GM23338 (cell line): ENCODE results near the gene COBL. TPM values are rescaled to one million over a fixed set of nuclear protein-coding genes. Genes with fewer than 3 reads are reported as not detected.

Experiments used
- ATAC-seq: fragments of 200-7000 bp; cut with Tn5 transposase; 3 replicates; pipeline ENCODE4 v1.9.1; 2020
- DNase-seq: peaks from one replicate; pipeline ENCODE4 v3.0.0-alpha.2; 2015; ENCODE audit warnings: low spot score
- H2AFZ ChIP-seq: fragments of 200-600 bp; sonication (generic); 2 replicates; pipeline ENCODE4 v1.8.0; 2016; ENCODE audit warnings: antibody characterized with exemption, mild to moderate bottlenecking, moderate library complexity
- H3F3A ChIP-seq: fragments of 200-600 bp; sonication (generic); replicated peaks from 2 replicates; pipeline ENCODE4 v1.8.0; 2017; ENCODE audit warnings: antibody characterized with exemption, mixed run types, low read depth
- H3K27ac ChIP-seq: fragments of 200-600 bp; sonication (generic); 2 replicates; pipeline ENCODE4 v1.6.1; 2016; ENCODE audit warnings: low read depth
- H3K27me3 ChIP-seq: fragments of 200-600 bp; sonication (generic); 2 replicates; pipeline ENCODE4 v1.8.0; 2016; ENCODE audit warnings: mild to moderate bottlenecking, mixed run types, moderate library complexity; ENCODE audit not compliant: insufficient read depth
- H3K36me3 ChIP-seq: fragments of 200-600 bp; sonication (generic); 2 replicates; pipeline ENCODE4 v1.8.0; 2016; ENCODE audit warnings: mild to moderate bottlenecking; ENCODE audit not compliant: insufficient read depth
- H3K4me1 ChIP-seq: fragments of 200-600 bp; sonication (generic); 2 replicates; pipeline ENCODE4 v1.8.0; 2016; ENCODE audit warnings: mild to moderate bottlenecking, moderate library complexity; ENCODE audit not compliant: insufficient read depth
- H3K4me2 ChIP-seq: fragments of 200-600 bp; sonication (generic); 2 replicates; pipeline ENCODE4 v1.7.1; 2017; ENCODE audit warnings: mixed run types
- H3K4me3 ChIP-seq: fragments of 200-600 bp; sonication (generic); 2 replicates; pipeline ENCODE4 v1.6.1; 2016; ENCODE audit warnings: mixed run types
- H3K79me2 ChIP-seq: fragments of 200-600 bp; sonication (generic); replicated peaks from 2 replicates; pipeline ENCODE4 v1.8.0; 2017; ENCODE audit warnings: mild to moderate bottlenecking; ENCODE audit not compliant: insufficient read depth
- H3K9me2 ChIP-seq: fragments of 200-600 bp; sonication (generic); 2 replicates; pipeline ENCODE4 v1.8.0; 2017; ENCODE audit not compliant: insufficient read depth
- H4K20me1 ChIP-seq: fragments of 200-600 bp; sonication (generic); replicated peaks from 2 replicates; pipeline ENCODE4 v1.8.0; 2017; ENCODE audit warnings: mild to moderate bottlenecking; ENCODE audit not compliant: insufficient read depth
- H3K27ac Mint-ChIP-seq: 2 replicates; pipeline ENCODE4 v1.8.0; 2020; ENCODE audit warnings: inconsistent platforms, mild to moderate bottlenecking, moderate library complexity, mixed read lengths
- H3K27me3 Mint-ChIP-seq: 3 replicates; pipeline ENCODE4 v1.8.0; 2022; ENCODE audit warnings: low read depth, mild to moderate bottlenecking, moderate library complexity, mixed read lengths, inconsistent platforms; ENCODE audit not compliant: insufficient read depth, poor library complexity
- H3K36me3 Mint-ChIP-seq: 3 replicates; pipeline ENCODE4 v1.8.0; 2021; ENCODE audit warnings: low read depth, mild to moderate bottlenecking, inconsistent platforms, moderate library complexity, mixed read lengths
- H3K4me1 Mint-ChIP-seq: 3 replicates; pipeline ENCODE4 v1.8.0; 2020; ENCODE audit warnings: mild to moderate bottlenecking, inconsistent platforms, mixed read lengths
- H3K4me3 Mint-ChIP-seq: 3 replicates; pipeline ENCODE4 v1.8.0; 2021; ENCODE audit warnings: moderate library complexity, mild to moderate bottlenecking, inconsistent platforms, mixed read lengths
- H3K9me3 Mint-ChIP-seq: 3 replicates; pipeline ENCODE4 v1.8.0; 2020; ENCODE audit warnings: moderate library complexity, mild to moderate bottlenecking, inconsistent platforms, mixed read lengths
- CREB1 ChIP-seq: fragments of 250-450 bp; sonication (Bioruptor Pico); IDR thresholded peaks from 2 replicates; pipeline ENCODE4 v1.5.0; 2020; ENCODE audit warnings: low read depth, mild to moderate bottlenecking, moderate library complexity
- EZH2phosphoT487 ChIP-seq: fragments of 200-600 bp; sonication (generic); IDR thresholded peaks from one replicate; pipeline ENCODE4 v1.8.1; 2018; ENCODE audit warnings: antibody characterized with exemption; ENCODE audit not compliant: unreplicated experiment
- JUNB ChIP-seq: IDR thresholded peaks from one replicate; pipeline ENCODE4 v1.6.1; 2016; ENCODE audit warnings: antibody characterized with exemption; ENCODE audit not compliant: unreplicated experiment
- NANOG ChIP-seq: IDR thresholded peaks from 2 replicates; pipeline ENCODE4 v1.6.1; 2016; ENCODE audit warnings: antibody characterized with exemption, borderline replicate concordance
- POLR2AphosphoS5 ChIP-seq: IDR thresholded peaks from 2 replicates; pipeline ENCODE4 v1.6.1; 2016; ENCODE audit warnings: antibody characterized with exemption, low read depth
- STAT1 ChIP-seq: IDR thresholded peaks from one replicate; pipeline ENCODE4 v1.6.1; 2016; ENCODE audit warnings: antibody characterized with exemption; ENCODE audit not compliant: unreplicated experiment
- ZNF114 ChIP-seq: fragments of 250-450 bp; sonication (Bioruptor Pico); IDR thresholded peaks from 2 replicates; pipeline ENCODE4 v1.5.0; 2020; ENCODE audit warnings: mild to moderate bottlenecking, moderate library complexity
- ZNF331 ChIP-seq: fragments of 250-450 bp; sonication (Bioruptor Pico); IDR thresholded peaks from 2 replicates; pipeline ENCODE4 v1.5.0; 2020; ENCODE audit warnings: low read depth, mild to moderate bottlenecking, moderate library complexity
- polyA plus RNA-seq: library from polyadenylated mRNA; unstranded; fragments of >200 nt; fragmentation: Nextera tagmentation; extraction: Ambion mirVana; gene quantifications from 2 replicates; pipeline ENCODE4 v1.2.1, GENCODE V29; 2016
- total RNA-seq: library from RNA; depleted of rRNA; stranded (reverse); fragments of >200 nt; shearing (Covaris generic); gene quantifications from 2 replicates; pipeline ENCODE4 v1.2.3, GENCODE V29; 2014
- TF ChIP-seq, protein P1 (sequence below): IDR thresholded peaks from 2 replicates; pipeline ENCODE4 v1.6.1; 2016; ENCODE audit warnings: antibody characterized with exemption
- TF ChIP-seq, protein P2 (sequence below): IDR thresholded peaks from one replicate; pipeline ENCODE4 v1.6.1; 2018; ENCODE audit warnings: antibody characterized with exemption; ENCODE audit not compliant: unreplicated experiment
- TF ChIP-seq, protein P3 (sequence below): fragments of 250-450 bp; sonication (Bioruptor Pico); IDR thresholded peaks from 2 replicates; pipeline ENCODE4 v1.5.0; 2020; ENCODE audit warnings: mild to moderate bottlenecking, moderate library complexity

The COBL gene
- total and polyA plus RNA-seq, 2 experiments from 2014 or later = 18.3 to 51.9 TPM

DNA sequence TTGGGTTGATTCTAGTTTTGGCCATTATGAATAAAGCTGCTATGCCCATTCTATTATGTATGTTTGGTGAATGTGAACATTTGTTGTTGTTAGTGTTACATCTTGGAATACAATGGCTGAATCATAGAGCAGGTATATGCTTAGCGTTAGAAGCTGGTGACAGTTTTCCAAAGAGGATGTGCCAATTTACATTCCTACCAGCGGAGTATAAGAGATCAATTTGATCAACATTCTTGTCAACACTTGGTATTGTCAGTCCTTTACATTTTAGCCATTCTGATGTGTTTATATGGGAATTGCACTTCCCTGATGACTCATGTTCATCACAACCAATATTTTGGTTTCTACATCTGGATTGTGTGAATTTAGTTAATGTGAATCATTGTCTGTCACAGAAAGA, 37.8 kb upstream of the COBL start:
- Histone ChIP-seq H4K20me1 (no peaks in the 10 kb centered on the region), H3K27me3 (no peaks in the 10 kb centered on the region), H3K4me3 (no peak overlapping the region), H3K79me2 (no peaks in the 10 kb centered on the region), H3K4me1 (peaks cover 10% of the 10 kb centered on the region; the same call in 1 of the 2 replicates), H3K9me2 (peaks cover 4% of the 10 kb centered on the region; the same call in 1 of the 2 replicates), H3K4me2 (no peak overlapping the region), H2AFZ (no peak overlapping the region), H3K36me3 (no peaks in the 10 kb centered on the region), H3F3A (no peaks in the 10 kb centered on the region), H3K27ac (no peak overlapping the region)
- Mint-ChIP-seq H3K27me3 (peaks cover 9% of the 10 kb centered on the region), H3K36me3 (no peaks in the 10 kb centered on the region), H3K9me3 (peaks cover 9% of the 10 kb centered on the region; the same call in 1 of the 3 replicates), H3K4me1 (peaks cover 20% of the 10 kb centered on the region), H3K4me3 (no peak overlapping the region), H3K27ac (no peak overlapping the region)
- no peak for ATAC-seq
- no peak for DNase-seq
- TF ChIP-seq JUNB (no peak), POLR2AphosphoS5 (no peak), EZH2phosphoT487 (no peak), ZNF114 (no peak), CREB1 (CRISPR knock-in tag) (no peak), NANOG (no peak), STAT1 (no peak), ZNF331 (no peak)
- TF ChIP-seq, protein P1, sequence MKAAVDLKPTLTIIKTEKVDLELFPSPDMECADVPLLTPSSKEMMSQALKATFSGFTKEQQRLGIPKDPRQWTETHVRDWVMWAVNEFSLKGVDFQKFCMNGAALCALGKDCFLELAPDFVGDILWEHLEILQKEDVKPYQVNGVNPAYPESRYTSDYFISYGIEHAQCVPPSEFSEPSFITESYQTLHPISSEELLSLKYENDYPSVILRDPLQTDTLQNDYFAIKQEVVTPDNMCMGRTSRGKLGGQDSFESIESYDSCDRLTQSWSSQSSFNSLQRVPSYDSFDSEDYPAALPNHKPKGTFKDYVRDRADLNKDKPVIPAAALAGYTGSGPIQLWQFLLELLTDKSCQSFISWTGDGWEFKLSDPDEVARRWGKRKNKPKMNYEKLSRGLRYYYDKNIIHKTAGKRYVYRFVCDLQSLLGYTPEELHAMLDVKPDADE = no peak
- TF ChIP-seq, protein P2, sequence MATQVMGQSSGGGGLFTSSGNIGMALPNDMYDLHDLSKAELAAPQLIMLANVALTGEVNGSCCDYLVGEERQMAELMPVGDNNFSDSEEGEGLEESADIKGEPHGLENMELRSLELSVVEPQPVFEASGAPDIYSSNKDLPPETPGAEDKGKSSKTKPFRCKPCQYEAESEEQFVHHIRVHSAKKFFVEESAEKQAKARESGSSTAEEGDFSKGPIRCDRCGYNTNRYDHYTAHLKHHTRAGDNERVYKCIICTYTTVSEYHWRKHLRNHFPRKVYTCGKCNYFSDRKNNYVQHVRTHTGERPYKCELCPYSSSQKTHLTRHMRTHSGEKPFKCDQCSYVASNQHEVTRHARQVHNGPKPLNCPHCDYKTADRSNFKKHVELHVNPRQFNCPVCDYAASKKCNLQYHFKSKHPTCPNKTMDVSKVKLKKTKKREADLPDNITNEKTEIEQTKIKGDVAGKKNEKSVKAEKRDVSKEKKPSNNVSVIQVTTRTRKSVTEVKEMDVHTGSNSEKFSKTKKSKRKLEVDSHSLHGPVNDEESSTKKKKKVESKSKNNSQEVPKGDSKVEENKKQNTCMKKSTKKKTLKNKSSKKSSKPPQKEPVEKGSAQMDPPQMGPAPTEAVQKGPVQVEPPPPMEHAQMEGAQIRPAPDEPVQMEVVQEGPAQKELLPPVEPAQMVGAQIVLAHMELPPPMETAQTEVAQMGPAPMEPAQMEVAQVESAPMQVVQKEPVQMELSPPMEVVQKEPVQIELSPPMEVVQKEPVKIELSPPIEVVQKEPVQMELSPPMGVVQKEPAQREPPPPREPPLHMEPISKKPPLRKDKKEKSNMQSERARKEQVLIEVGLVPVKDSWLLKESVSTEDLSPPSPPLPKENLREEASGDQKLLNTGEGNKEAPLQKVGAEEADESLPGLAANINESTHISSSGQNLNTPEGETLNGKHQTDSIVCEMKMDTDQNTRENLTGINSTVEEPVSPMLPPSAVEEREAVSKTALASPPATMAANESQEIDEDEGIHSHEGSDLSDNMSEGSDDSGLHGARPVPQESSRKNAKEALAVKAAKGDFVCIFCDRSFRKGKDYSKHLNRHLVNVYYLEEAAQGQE = no peak
- TF ChIP-seq, protein P3, sequence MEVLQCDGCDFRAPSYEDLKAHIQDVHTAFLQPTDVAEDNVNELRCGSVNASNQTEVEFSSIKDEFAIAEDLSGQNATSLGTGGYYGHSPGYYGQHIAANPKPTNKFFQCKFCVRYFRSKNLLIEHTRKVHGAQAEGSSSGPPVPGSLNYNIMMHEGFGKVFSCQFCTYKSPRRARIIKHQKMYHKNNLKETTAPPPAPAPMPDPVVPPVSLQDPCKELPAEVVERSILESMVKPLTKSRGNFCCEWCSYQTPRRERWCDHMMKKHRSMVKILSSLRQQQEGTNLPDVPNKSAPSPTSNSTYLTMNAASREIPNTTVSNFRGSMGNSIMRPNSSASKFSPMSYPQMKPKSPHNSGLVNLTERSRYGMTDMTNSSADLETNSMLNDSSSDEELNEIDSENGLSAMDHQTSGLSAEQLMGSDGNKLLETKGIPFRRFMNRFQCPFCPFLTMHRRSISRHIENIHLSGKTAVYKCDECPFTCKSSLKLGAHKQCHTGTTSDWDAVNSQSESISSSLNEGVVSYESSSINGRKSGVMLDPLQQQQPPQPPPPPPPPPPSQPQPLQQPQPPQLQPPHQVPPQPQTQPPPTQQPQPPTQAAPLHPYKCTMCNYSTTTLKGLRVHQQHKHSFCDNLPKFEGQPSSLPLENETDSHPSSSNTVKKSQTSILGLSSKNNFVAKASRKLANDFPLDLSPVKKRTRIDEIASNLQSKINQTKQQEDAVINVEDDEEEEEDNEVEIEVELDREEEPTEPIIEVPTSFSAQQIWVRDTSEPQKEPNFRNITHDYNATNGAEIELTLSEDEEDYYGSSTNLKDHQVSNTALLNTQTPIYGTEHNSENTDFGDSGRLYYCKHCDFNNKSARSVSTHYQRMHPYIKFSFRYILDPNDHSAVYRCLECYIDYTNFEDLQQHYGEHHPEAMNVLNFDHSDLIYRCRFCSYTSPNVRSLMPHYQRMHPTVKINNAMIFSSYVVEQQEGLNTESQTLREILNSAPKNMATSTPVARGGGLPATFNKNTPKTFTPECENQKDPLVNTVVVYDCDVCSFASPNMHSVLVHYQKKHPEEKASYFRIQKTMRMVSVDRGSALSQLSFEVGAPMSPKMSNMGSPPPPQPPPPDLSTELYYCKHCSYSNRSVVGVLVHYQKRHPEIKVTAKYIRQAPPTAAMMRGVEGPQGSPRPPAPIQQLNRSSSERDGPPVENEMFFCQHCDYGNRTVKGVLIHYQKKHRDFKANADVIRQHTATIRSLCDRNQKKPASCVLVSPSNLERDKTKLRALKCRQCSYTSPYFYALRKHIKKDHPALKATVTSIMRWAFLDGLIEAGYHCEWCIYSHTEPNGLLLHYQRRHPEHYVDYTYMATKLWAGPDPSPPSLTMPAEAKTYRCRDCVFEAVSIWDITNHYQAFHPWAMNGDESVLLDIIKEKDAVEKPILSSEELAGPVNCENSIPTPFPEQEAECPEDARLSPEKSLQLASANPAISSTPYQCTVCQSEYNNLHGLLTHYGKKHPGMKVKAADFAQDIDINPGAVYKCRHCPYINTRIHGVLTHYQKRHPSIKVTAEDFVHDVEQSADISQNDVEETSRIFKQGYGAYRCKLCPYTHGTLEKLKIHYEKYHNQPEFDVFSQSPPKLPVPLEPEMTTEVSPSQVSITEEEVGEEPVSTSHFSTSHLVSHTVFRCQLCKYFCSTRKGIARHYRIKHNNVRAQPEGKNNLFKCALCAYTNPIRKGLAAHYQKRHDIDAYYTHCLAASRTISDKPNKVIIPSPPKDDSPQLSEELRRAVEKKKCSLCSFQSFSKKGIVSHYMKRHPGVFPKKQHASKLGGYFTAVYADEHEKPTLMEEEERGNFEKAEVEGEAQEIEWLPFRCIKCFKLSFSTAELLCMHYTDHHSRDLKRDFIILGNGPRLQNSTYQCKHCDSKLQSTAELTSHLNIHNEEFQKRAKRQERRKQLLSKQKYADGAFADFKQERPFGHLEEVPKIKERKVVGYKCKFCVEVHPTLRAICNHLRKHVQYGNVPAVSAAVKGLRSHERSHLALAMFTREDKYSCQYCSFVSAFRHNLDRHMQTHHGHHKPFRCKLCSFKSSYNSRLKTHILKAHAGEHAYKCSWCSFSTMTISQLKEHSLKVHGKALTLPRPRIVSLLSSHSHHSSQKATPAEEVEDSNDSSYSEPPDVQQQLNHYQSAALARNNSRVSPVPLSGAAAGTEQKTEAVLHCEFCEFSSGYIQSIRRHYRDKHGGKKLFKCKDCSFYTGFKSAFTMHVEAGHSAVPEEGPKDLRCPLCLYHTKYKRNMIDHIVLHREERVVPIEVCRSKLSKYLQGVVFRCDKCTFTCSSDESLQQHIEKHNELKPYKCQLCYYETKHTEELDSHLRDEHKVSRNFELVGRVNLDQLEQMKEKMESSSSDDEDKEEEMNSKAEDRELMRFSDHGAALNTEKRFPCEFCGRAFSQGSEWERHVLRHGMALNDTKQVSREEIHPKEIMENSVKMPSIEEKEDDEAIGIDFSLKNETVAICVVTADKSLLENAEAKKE (CRISPR knock-in tag) = no peak
